ENCODE results near the gene RWDD3. TPM values are rescaled to one million over a fixed set of nuclear protein-coding genes. Genes with fewer than 3 reads are reported as not detected.

Gene RWDD3
- total RNA-seq = 10 to 100 TPM; 13.1 to 20.6 (median 16.5) TPM

- H3K4me3 ChIP-seq (replicated peaks in 1 of 3) = peak within 1 kb of the TSS; percentile 35 to 76 (median 64)
- TF ChIP-seq POLR2A (IDR thresholded peaks at IDR 0.05) = peak in 1 of 2 donors; percentile 79
- peak; percentile 29 to 98 (median 92) for TF ChIP-seq CTCF (IDR thresholded peaks at IDR 0.05)
- intact Hi-C loops (cut with DNase I) = loop anchor here (10.0 kb wide), 1 partner anchor 149 kb away; no protein-coding TSS in a partner anchor
- no peaks in the 10 kb centered on the region for H3K36me3 ChIP-seq
- peak; percentile 95 to 96 for DNase-seq
- peaks cover 22 to 24% of the 10 kb centered on the region in 2 donors for H3K4me1 ChIP-seq
- no peaks in the 10 kb centered on the region for H3K9me3 ChIP-seq
- H3K27ac ChIP-seq = peak within 1 kb of the TSS; percentile 66 to 92 (median 76)
- WGBS, 2 donors = 0 to 1% methylated on average over 8 to 24 of the region's 71 CpGs
- no peaks in the 10 kb centered on the region for H3K27me3 ChIP-seq
Observed at GRCh38 chr1:95233737-95234500, at the start of gene RWDD3. RWDD3 (plus strand) TSS chr1:95234210; CDS start chr1:95234231, 21 bp downstream.

GRCh38 chr1:95186149-95186548 lies 47.9 kb upstream of the RWDD3 start:
- intact Hi-C loops (cut with DNase I) = no loop called here
- TF ChIP-seq CTCF (IDR thresholded peaks at IDR 0.05) = no peak
- no peak for TF ChIP-seq POLR2A (IDR thresholded peaks at IDR 0.05)
- no peak for DNase-seq
- no peaks in the 10 kb centered on the region for H3K27me3 ChIP-seq
- no peaks in the 10 kb centered on the region for H3K36me3 ChIP-seq
- H3K4me3 ChIP-seq (replicated peaks in 1 of 3) = no peak overlapping the region
- WGBS, 2 donors = 93 to 94% methylated on average over 4 of the region's 4 CpGs
- no peaks in the 10 kb centered on the region for H3K4me1 ChIP-seq
- no peaks in the 10 kb centered on the region for H3K9me3 ChIP-seq
- H3K27ac ChIP-seq = no peak overlapping the region

- no peaks in the 10 kb centered on the region for H3K9me3 ChIP-seq
- H3K4me1 ChIP-seq = peaks cover 12 to 17% of the 10 kb centered on the region in 2 donors
- no peaks in the 10 kb centered on the region for H3K36me3 ChIP-seq
- no peaks in the 10 kb centered on the region for H3K27me3 ChIP-seq
- intact Hi-C loops (cut with DNase I) = no loop called here
- no peak overlapping the region for H3K4me3 ChIP-seq (replicated peaks in 1 of 3)
- TF ChIP-seq POLR2A (IDR thresholded peaks at IDR 0.05) = no peak
- no peak for TF ChIP-seq CTCF (IDR thresholded peaks at IDR 0.05)
- 94 to 96% methylated on average over 1 of the region's 1 CpG for WGBS, 2 donors
- DNase-seq = no peak
- no peak overlapping the region for H3K27ac ChIP-seq
Observed at GRCh38 chr1:95193591-95193990, 40.4 kb upstream of the RWDD3 start.

- WGBS, 2 donors = 78 to 83% methylated on average over 3 of the region's 3 CpGs
- TF ChIP-seq POLR2A (IDR thresholded peaks at IDR 0.05) = no peak
- TF ChIP-seq CTCF (IDR thresholded peaks at IDR 0.05) = no peak
- no peak for DNase-seq
- Histone ChIP-seq H3K9me3 (no peaks in the 10 kb centered on the region), H3K27ac (no peak overlapping the region), H3K27me3 (no peaks in the 10 kb centered on the region), H3K4me3 (replicated peaks in 1 of 3) (no peak overlapping the region), H3K36me3 (no peaks in the 10 kb centered on the region), H3K4me1 (peaks cover 12 to 17% of the 10 kb centered on the region in 2 donors)
- intact Hi-C loops (cut with DNase I) = no loop called here
Observed at GRCh38 chr1:95195046-95195445, 39.0 kb upstream of the RWDD3 start.

- no peak overlapping the region for H3K27ac ChIP-seq
- no peaks in the 10 kb centered on the region for H3K36me3 ChIP-seq
- TF ChIP-seq POLR2A (IDR thresholded peaks at IDR 0.05) = no peak
- TF ChIP-seq CTCF (IDR thresholded peaks at IDR 0.05) = no peak
- no peak for DNase-seq
- peaks cover 12 to 17% of the 10 kb centered on the region in 2 donors for H3K4me1 ChIP-seq
- H3K27me3 ChIP-seq = no peaks in the 10 kb centered on the region
- H3K4me3 ChIP-seq (replicated peaks in 1 of 3) = no peak overlapping the region
- intact Hi-C loops (cut with DNase I) = no loop called here
- H3K9me3 ChIP-seq = no peaks in the 10 kb centered on the region
Observed at GRCh38 chr1:95196017-95196416, 38.0 kb upstream of the RWDD3 start.
